Smooth muscle cell (in vitro differentiated cells): ENCODE data around the gene SACM1L. TPM values are rescaled to one million over a fixed set of nuclear protein-coding genes. Genes with fewer than 3 reads are reported as not detected.

Source experiments
- DNase-seq: peaks from one replicate; lab custom pipeline; 2025; ENCODE audit not compliant: unreplicated experiment; lab: John Stamatoyannopoulos, UW
- H2AFZ ChIP-seq: fragments of 200-600 bp; sonication (generic); 2 replicates; pipeline ENCODE4 v1.6.0; 2016; ENCODE audit warnings: antibody characterized with exemption, low read depth, mild to moderate bottlenecking
- H3F3A ChIP-seq: fragments of 200-600 bp; sonication (generic); 2 replicates; pipeline ENCODE4 v1.6.0; 2017; ENCODE audit warnings: antibody characterized with exemption, low read depth
- H3K27ac ChIP-seq: fragments of 200-600 bp; sonication (generic); 2 replicates; pipeline ENCODE4 v1.5.1; 2016; ENCODE audit warnings: low read depth, mild to moderate bottlenecking
- H3K27me3 ChIP-seq: fragments of 200-600 bp; sonication (generic); 2 replicates; pipeline ENCODE4 v1.6.1; 2016; ENCODE audit warnings: low read depth, mild to moderate bottlenecking
- H3K36me3 ChIP-seq: fragments of 200-600 bp; sonication (generic); 2 replicates; pipeline ENCODE4 v1.5.1; 2016; ENCODE audit warnings: low read depth
- H3K4me1 ChIP-seq: fragments of 200-600 bp; sonication (generic); 2 replicates; pipeline ENCODE4 v1.5.1; 2016; ENCODE audit warnings: low read depth
- H3K4me2 ChIP-seq: fragments of 200-600 bp; sonication (generic); 2 replicates; pipeline ENCODE4 v1.6.0; 2016; ENCODE audit warnings: mild to moderate bottlenecking
- H3K4me3 ChIP-seq: fragments of 200-600 bp; sonication (generic); 2 replicates; pipeline ENCODE4 v1.5.1; 2016; ENCODE audit warnings: mild to moderate bottlenecking
- H3K79me2 ChIP-seq: fragments of 200-600 bp; sonication (generic); 2 replicates; pipeline ENCODE4 v1.6.0; 2016; ENCODE audit warnings: low read depth, mild to moderate bottlenecking
- H3K9ac ChIP-seq: fragments of 200-600 bp; sonication (generic); 2 replicates; pipeline ENCODE4 v1.6.0; 2016; ENCODE audit warnings: low read depth
- H3K9me3 ChIP-seq: fragments of 200-600 bp; sonication (generic); replicated peaks from 2 replicates; pipeline ENCODE4 v1.5.1; 2016; ENCODE audit warnings: low read depth
- H4K20me1 ChIP-seq: fragments of 200-600 bp; sonication (generic); 2 replicates; pipeline ENCODE4 v1.6.0; 2016; ENCODE audit warnings: low read depth
- CTCF ChIP-seq: fragments of 200-600 bp; sonication (generic); IDR thresholded peaks from 2 replicates; pipeline ENCODE4 v1.5.1; 2017; ENCODE audit warnings: borderline replicate concordance, mild to moderate bottlenecking, antibody characterized with exemption; ENCODE audit not compliant: insufficient read depth, poor library complexity, severe bottlenecking
- WGBS: methylation state at CpG from one replicate; pipeline ENCODE4 v1.1.7; 2016; ENCODE audit warnings: low lambda C conversion rate; 5-methylcytosine and 5-hydroxymethylcytosine counted together
- polyA plus RNA-seq: library from polyadenylated mRNA; unstranded; fragments of >200 nt; fragmentation: Nextera tagmentation; extraction: Ambion mirVana; gene quantifications from 2 replicates; pipeline ENCODE4 v1.2.1, GENCODE V29; 2016
- total RNA-seq: library from RNA; depleted of rRNA; stranded (reverse); fragments of >200 nt; gene quantifications from 2 replicates; pipeline ENCODE4 v1.2.3, GENCODE V29; 2014

Gene SACM1L
- total and polyA plus RNA-seq, 2 experiments from 2014 or later: 12.9 to 24.7 TPM

- Histone ChIP-seq H3K27me3 (peaks cover 15% of the 10 kb centered on the region), H3K9ac (no peak overlapping the region), H4K20me1 (no peaks in the 10 kb centered on the region), H3K27ac (no peak overlapping the region), H3K4me1 (no peaks in the 10 kb centered on the region), H3K4me2 (no peak overlapping the region), H3K79me2 (no peaks in the 10 kb centered on the region), H3K9me3 (no peaks in the 10 kb centered on the region), H3K4me3 (no peak overlapping the region), H3K36me3 (no peaks in the 10 kb centered on the region), H2AFZ (no peak overlapping the region), H3F3A (no peaks in the 10 kb centered on the region)
- TF ChIP-seq CTCF: no peak
- no peak for DNase-seq
- WGBS: 90% methylated on average over 3 of the region's 3 CpGs
Measured at GRCh38 chr3:45785605-45786150, 96.5 kb downstream of the SACM1L start.

- H3K9ac ChIP-seq: no peak overlapping the region
- TF ChIP-seq CTCF: no peak
- no peak overlapping the region for H3K27ac ChIP-seq
- no peak for DNase-seq
- H3K9me3 ChIP-seq: no peaks in the 10 kb centered on the region
- 79% methylated on average over 4 of the region's 4 CpGs for WGBS
- peaks cover 10% of the 10 kb centered on the region for H3K27me3 ChIP-seq
- no peak overlapping the region for H3K4me3 ChIP-seq
- no peaks in the 10 kb centered on the region for H4K20me1 ChIP-seq
- H2AFZ ChIP-seq: no peak overlapping the region
- no peaks in the 10 kb centered on the region for H3K4me1 ChIP-seq
- H3K79me2 ChIP-seq: no peaks in the 10 kb centered on the region
- H3K4me2 ChIP-seq: no peak overlapping the region
- no peaks in the 10 kb centered on the region for H3F3A ChIP-seq
- no peaks in the 10 kb centered on the region for H3K36me3 ChIP-seq
Measured at GRCh38 chr3:45786801-45787495, 97.8 kb downstream of the SACM1L start.

GRCh38 chr3:45787551-45787950, 98.4 kb downstream of the SACM1L start:
- Histone ChIP-seq H3K79me2 (no peaks in the 10 kb centered on the region), H3K4me1 (no peaks in the 10 kb centered on the region), H4K20me1 (no peaks in the 10 kb centered on the region), H3F3A (no peaks in the 10 kb centered on the region), H3K9ac (no peak overlapping the region), H3K4me3 (no peak overlapping the region), H3K9me3 (no peaks in the 10 kb centered on the region), H3K27ac (no peak overlapping the region), H3K27me3 (peaks cover 10% of the 10 kb centered on the region), H2AFZ (no peak overlapping the region), H3K4me2 (no peak overlapping the region), H3K36me3 (no peaks in the 10 kb centered on the region)
- 100% methylated on average over 2 of the region's 2 CpGs for WGBS
- TF ChIP-seq CTCF: no peak
- no peak for DNase-seq
